SK-N-SH treated with all-trans-retinoic acid at 6 μM for 48 hours (cell line): ENCODE data around the gene POLD1.

Experiments used
- ATAC-seq: fragments of 200-7000 bp; cut with Tn5 transposase; 3 replicates; pipeline ENCODE4 v1.9.1; 2020; ENCODE audit warnings: mild to moderate bottlenecking, moderate library complexity
- ARNTL ChIP-seq: fragments of 450-650 bp; formaldehyde crosslinking; IDR thresholded peaks from 2 replicates; pipeline ENCODE4 v1.5.0; 2020; ENCODE audit warnings: low read depth, mild to moderate bottlenecking, moderate library complexity, borderline replicate concordance
- CREB5 ChIP-seq: fragments of 250-450 bp; sonication (Bioruptor Pico); IDR thresholded peaks from 2 replicates; pipeline ENCODE4 v1.5.1; 2020; ENCODE audit warnings: low read depth, mild to moderate bottlenecking, moderate library complexity
- ESRRG ChIP-seq: fragments of 250-450 bp; sonication (Bioruptor Pico); IDR thresholded peaks from 2 replicates; pipeline ENCODE4 v1.6.1; 2021; ENCODE audit warnings: mild to moderate bottlenecking
- GLIS3 ChIP-seq: fragments of 250-450 bp; sonication (Bioruptor Pico); IDR thresholded peaks from 2 replicates; pipeline ENCODE4 v1.5.0; 2020; ENCODE audit warnings: mild to moderate bottlenecking, moderate library complexity
- ISL1 ChIP-seq: fragments of 250-450 bp; sonication (Bioruptor Pico); IDR thresholded peaks from 2 replicates; pipeline ENCODE4 v2.1.2; 2022; ENCODE audit warnings: mild to moderate bottlenecking, moderate library complexity
- OSR1 ChIP-seq: fragments of 250-450 bp; sonication (Bioruptor Pico); IDR thresholded peaks from 2 replicates; pipeline ENCODE4 v1.8.0; 2022; ENCODE audit warnings: moderate library complexity, mild to moderate bottlenecking, inconsistent platforms
- PPARA ChIP-seq: fragments of 250-450 bp; sonication (Bioruptor Pico); IDR thresholded peaks from 2 replicates; pipeline ENCODE4 v1.5.0; 2020; ENCODE audit warnings: mild to moderate bottlenecking, borderline replicate concordance
- RARB ChIP-seq: fragments of 250-450 bp; sonication (Bioruptor Pico); IDR thresholded peaks from 2 replicates; pipeline ENCODE4 v1.8.0; 2021; ENCODE audit warnings: mild to moderate bottlenecking, moderate library complexity
- TCF4 ChIP-seq: fragments of 250-450 bp; sonication (Bioruptor Pico); IDR thresholded peaks from 2 replicates; pipeline ENCODE4 v1.8.0; 2021; ENCODE audit warnings: mild to moderate bottlenecking, moderate library complexity, borderline replicate concordance
- TSHZ2 ChIP-seq: fragments of 250-450 bp; sonication (Bioruptor Pico); IDR thresholded peaks from 2 replicates; pipeline ENCODE4 v1.5.0; 2020; ENCODE audit warnings: mild to moderate bottlenecking, moderate library complexity
- ZC3H10 ChIP-seq: fragments of 250-450 bp; sonication (Bioruptor Pico); IDR thresholded peaks from 2 replicates; pipeline ENCODE4 v1.5.1; 2021; ENCODE audit warnings: mild to moderate bottlenecking, moderate library complexity
- ZFP3 ChIP-seq: fragments of 250-450 bp; sonication (Bioruptor Pico); IDR thresholded peaks from 2 replicates; pipeline ENCODE4 v1.5.0; 2020; ENCODE audit warnings: mild to moderate bottlenecking, moderate library complexity
- ZFP30 ChIP-seq: fragments of 450-650 bp; formaldehyde crosslinking; IDR thresholded peaks from 2 replicates; pipeline ENCODE4 v1.5.0; 2022; ENCODE audit warnings: mild to moderate bottlenecking, moderate library complexity
- ZNF565 ChIP-seq: fragments of 450-650 bp; formaldehyde crosslinking; conservative IDR thresholded peaks from 2 replicates; pipeline ENCODE4 v1.5.0; 2020; ENCODE audit warnings: low read depth, mild to moderate bottlenecking, moderate library complexity
- ZNF8 ChIP-seq: fragments of 450-650 bp; formaldehyde crosslinking; IDR thresholded peaks from 2 replicates; pipeline ENCODE4 v1.5.0; 2020; ENCODE audit warnings: mild to moderate bottlenecking, moderate library complexity

POLD1 gene

GRCh38 chr19:50419580-50420035 lies 35.5 kb downstream of the POLD1 start (continued):
- TF ChIP-seq CREB5 (CRISPR knock-in tag) (no peak), ZNF565 (CRISPR knock-in tag) (no peak), GLIS3 (no peak)
- TF ChIP-seq, all 23 proteins: peak for 0

- ATAC-seq, result no peak
- TF ChIP-seq TCF4 (CRISPR knock-in tag) (no peak), ESRRG (CRISPR knock-in tag) (no peak), ARNTL (CRISPR knock-in tag) (no peak)
These were observed 36.0 kb downstream of the POLD1 start for GRCh38 chr19:50420127-50420526.

GRCh38 chr19:50420808-50421207 lies 36.7 kb downstream of the POLD1 start:
- TF ChIP-seq ZNF8 (CRISPR knock-in tag), result no peak
- no peak for TF ChIP-seq ZFP30 (CRISPR knock-in tag)
- no peak for TF ChIP-seq ESRRG (CRISPR knock-in tag)
- TF ChIP-seq ZFP3 (CRISPR knock-in tag), result no peak
- no peak for TF ChIP-seq ARNTL (CRISPR knock-in tag)
- no peak for TF ChIP-seq TCF4 (CRISPR knock-in tag)
- no peak for TF ChIP-seq PPARA (CRISPR knock-in tag)
- no peak for TF ChIP-seq TSHZ2 (CRISPR knock-in tag)
- ATAC-seq, result no peak

GRCh38 chr19:50422397-50423278 lies 38.5 kb downstream of the POLD1 start:
- ATAC-seq, result no peak
- TF ChIP-seq ESRRG (CRISPR knock-in tag) (no peak), TSHZ2 (CRISPR knock-in tag) (no peak)

- no peak for ATAC-seq
These were observed 39.3 kb downstream of the POLD1 start for GRCh38 chr19:50423279-50424113.

More at GRCh38 chr19:50423279-50424113, 39.3 kb downstream of the POLD1 start:
- TF ChIP-seq ZFP3 (CRISPR knock-in tag) (no peak), GLIS3 (no peak), PPARA (CRISPR knock-in tag) (no peak), TCF4 (CRISPR knock-in tag) (no peak), TSHZ2 (CRISPR knock-in tag) (no peak), ISL1 (CRISPR knock-in tag) (no peak), RARB (CRISPR knock-in tag) (no peak), OSR1 (CRISPR knock-in tag) (no peak), ZFP30 (CRISPR knock-in tag) (no peak), ZC3H10 (CRISPR knock-in tag) (no peak)
